NCI-H748 (cell line): Measurements from ENCODE around the gene DIPK1B.

ENCODE experiments used
- DNase-seq: peaks from one replicate; lab custom pipeline; 2025; ENCODE audit not compliant: unreplicated experiment; lab: John Stamatoyannopoulos, UW

DIPK1B gene

DNA sequence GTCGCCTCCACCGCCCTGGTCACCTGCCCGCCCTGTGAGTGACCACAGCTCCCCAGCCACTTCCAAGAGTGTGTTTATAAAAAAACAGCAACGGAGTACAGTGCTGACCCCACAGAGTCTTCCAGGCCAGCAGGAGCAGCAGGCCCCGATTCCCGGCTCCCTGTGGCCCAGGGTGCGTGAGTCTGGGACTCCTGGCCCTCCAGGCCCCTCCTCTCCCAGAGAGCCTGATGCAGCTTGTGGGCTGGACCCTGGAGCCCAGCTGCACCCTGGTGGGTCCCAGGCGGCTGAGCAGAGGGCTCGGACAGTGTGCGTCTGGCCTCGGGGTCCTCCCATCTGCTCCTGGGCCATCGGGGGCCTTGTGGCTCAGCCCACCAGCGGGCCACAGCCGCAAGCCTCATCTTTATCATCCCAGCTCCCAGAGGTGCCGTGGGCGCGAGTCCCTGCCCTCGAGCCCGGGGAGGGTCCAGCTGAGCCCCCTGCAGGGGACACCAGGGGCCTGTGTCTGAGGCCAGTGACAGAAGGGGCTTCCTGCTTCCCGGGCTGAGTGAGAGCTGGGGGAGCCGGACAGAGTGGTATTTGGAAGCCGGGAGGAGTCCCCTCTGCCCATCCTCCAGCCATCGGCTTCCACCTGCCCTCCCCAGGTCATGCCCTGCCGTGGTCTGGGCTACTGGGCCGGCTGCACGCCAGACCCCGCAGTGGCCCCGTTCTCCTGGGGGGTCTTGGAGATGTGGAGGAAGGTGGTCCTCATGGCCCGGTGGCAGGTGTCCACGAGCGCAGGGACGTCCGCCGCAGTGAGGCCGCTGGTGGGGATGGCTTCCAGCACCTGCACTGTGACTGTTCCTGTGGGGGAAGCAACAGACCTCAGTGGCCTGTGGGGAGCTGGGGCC, 39.0 kb upstream of the DIPK1B start:
- no peak for DNase-seq

DNA sequence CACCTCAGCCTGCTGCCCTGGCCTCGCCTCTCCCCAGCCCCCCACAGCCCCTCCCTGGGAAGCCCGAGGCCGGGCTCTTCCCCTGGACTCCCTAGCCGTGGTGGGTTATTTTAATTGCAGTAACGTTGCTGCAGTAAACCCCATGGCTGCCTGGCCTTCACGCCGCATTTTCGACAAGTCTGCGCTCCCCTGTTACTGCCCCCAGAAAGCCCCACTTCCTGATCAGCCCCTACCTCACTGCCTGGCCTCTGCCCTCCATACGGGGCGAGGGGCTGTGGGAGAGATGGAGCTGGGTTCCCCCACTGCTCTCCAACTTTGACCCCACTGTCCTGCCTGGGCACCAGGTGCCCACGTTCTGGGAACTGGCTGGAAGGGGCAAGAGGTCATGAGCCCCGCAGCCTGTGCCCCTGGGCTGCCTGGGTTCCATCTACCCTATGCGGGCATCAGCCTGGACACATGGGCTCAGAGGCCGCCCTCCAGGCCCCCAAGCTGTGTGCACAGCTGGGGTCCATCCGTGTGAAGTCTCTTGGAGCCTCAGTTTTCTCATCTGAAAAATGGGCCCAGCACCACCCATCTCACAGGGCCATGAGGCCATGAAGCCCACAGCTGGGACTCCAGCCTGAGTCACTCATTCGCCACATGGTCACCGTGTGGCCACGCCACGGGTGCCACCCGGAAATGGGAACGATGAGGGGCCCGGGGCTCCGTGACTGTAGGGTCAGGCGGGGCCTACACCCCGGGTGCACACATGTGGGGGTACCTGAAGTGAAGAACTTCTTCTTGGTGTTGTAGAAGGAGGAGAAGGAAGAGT, 38.2 kb upstream of the DIPK1B start:
- no peak for DNase-seq

- no peak for DNase-seq
Observed at GRCh38 chr9:136674786-136675349, 37.5 kb upstream of the DIPK1B start.

DNA sequence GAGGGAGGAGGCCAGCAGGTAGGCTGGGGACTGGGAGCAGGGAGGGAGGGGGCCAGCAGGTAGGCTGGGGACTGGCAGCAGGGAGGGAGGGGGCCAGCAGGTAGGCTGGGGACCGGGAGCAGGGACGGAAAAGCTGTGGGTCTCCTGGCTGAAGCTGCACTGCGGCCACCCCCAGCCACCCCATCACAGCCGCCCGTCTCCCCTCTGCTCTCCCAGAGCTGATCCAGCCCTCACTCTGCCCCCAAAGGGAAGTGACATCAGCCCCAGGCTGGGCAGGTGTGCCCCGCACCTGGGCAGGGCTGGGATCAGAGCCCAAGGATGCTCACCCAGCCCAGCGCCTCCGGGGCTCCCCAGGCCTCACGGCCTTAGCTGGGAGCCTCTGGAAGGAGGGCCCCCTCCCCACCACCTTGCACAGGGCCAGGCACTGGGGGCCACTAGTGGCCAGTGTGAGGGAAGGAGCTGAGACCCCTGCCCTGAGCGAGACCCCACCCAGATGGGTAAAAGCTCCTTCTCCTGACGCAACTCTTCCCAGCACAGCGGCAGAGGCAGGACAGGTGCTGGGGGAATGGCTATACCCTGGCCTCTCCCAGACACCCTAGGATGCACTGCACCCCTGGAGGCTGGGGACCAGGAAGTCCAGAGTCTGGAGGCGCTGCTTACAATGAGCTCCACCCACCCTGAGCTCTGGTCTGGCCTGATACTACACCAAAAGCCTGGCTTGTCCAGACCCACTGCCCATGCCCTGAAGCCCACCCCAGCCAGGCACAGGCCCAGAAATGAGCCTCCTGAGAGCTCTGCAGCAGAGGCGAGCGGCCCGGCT, 36.7 kb upstream of the DIPK1B start:
- no peak for DNase-seq

GRCh38 chr9:136676297-136676794, 36.0 kb upstream of the DIPK1B start:
- no peak for DNase-seq

DNA sequence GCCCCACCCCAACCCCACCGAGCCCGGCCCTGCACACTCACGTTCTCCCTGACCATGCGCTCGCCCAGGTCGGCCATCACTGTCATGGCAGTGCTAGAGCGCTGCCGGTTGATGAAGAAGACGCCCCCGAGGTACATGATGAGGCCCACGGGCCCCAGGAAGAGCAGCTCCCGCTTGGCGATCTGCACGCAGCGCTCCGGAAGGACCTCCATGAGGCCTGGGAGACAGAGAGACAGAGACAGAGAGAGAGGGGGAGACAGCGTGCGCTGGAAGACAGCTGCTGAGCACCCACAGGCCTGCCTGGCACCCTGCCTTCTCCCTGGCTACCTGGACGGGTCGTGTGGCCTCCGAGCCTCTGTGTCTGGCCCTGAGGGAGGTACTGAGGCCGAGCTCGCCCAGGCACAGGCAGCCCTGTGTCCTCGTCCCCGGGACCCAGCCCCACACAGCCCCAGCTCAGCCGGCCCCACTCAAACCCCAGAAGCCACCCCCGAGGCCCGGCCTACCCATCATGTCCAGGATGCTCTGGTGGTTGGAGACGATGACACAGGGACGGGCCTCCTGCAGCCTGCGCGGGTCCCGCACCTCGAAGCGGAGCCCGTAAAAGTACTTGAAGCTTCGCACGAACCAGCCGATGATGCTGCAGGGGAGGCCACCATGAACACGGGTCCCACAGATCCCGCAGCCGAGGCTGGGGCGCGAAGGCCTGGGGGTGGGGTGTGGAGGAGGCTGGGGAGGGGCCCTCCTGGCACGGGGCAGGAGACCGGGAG, 35.3 kb upstream of the DIPK1B start:
- DNase-seq = no peak

- DNase-seq = no peak
Observed at GRCh38 chr9:136678034-136678433, 34.3 kb upstream of the DIPK1B start.

- no peak for DNase-seq
Observed at GRCh38 chr9:136678624-136679023, 33.7 kb upstream of the DIPK1B start.

DNA sequence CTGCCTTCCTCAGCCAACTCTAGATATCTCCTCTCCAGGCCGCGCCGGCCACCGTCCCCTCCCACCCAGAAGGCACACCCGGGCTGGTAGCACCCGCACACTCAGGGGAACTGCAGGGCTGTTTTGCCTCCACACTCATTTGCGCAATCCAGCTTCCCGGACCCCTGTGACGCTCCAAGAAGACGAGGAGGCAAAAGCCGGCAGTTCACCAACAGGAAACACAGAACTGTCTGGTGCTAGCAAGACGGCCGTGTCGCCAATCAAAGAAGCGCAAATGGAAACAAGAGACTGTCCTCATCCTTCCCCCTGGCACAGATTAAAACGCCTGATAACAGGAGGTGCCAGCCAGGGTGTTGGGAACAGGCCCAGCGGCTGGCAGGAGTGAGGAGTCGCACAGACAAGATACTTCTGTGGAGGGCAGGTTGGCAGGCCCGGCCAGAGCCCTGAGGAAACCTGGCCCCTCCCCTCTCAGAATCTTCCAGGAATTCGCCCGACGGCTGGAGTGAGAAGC, 32.9 kb upstream of the DIPK1B start:
- no peak for DNase-seq

DNA sequence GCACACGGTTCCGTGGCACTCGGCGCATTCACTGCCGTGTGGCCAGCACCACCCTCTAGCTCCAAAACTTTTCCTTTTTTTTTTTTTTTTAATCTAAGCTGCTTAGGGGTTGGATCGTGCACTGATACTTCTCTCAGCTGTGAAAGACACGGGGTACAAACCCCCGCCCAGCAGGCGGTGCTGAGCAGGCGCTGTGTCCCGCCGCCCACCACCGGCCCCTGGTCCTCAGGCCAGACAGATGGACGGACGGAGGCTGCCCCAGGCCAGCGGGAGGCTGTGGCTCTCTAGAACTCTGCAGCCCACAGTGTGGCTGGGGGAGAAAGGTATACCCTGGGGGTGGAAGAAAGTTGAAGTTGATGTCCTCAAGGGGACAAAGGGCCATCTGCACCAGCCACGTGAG, 31.3 kb upstream of the DIPK1B start:
- DNase-seq = no peak

DNA sequence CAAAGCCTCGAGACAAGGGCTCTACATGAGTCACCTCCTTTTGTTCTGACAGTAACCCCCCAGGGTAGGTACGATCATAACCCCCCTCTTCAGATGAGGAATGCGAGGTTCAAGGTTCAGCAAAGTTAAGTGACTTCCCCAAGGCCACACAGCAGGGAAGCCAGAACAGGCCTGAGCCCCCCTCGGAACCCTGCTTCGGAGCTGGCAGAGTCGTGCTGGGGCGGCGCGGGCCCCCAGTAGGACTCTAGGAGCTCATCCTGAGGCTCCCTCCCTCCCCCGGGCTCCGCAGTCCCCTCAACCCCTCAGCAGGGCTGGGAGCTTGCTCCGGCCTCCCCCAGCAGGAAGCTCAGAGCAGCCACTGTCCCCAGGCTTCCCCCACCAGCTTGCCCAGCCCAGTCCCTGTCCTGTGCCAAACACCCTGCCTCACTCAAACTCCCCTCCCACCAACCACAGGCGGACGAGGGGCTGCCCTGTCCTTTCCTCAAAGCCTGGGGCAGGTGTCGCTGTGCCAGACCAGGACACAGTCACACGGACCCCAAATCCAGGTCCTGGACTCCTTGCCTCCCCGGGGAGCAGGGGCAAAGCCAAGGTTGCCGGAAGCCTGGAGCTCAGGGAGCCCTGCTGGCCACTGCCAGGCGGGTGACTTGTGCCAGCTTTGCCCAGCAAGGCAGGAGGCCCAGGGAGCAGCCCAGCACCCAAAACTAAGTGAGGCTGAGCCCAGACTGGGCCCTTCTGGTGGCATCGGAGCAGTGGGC, 30.2 kb upstream of the DIPK1B start:
- DNase-seq = no peak

- no peak for DNase-seq
Observed at GRCh38 chr9:136682710-136683109, 29.7 kb upstream of the DIPK1B start.

- no peak for DNase-seq
Observed at GRCh38 chr9:136683173-136683745, 29.1 kb upstream of the DIPK1B start.

GRCh38 chr9:136683755-136684154, 28.6 kb upstream of the DIPK1B start:
- DNase-seq = no peak

DNA sequence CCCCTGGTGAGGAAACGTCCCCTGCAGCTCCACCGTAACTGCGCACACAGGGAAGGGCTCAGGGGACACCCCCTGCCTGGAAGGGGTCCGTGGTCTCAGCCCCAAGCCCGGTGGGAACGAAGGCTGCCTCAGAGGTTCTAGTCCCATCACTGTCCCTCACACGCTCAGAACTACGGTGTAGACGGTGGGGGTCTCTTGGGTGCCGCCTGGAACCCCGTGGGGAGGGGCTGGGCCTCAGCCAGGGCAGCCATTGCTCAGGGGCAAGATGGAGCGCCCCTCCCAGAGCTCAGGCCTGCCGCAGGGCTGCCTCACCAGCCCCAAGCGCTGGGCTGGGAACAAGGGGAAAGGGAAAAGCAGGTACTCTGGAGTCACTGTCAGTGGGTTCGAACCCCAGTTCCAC, 28.0 kb upstream of the DIPK1B start:
- no peak for DNase-seq

GRCh38 chr9:136684799-136685198, 27.6 kb upstream of the DIPK1B start:
- no peak for DNase-seq

- no peak for DNase-seq
Observed at GRCh38 chr9:136685216-136685615, 27.2 kb upstream of the DIPK1B start.

- DNase-seq = no peak
Observed at GRCh38 chr9:136685790-136686533, 26.4 kb upstream of the DIPK1B start.
